GM18868 (cell line): Measurements from ENCODE around the gene RNF123.

Experiments
- ATAC-seq: cut with Tn5 transposase; IDR thresholded peaks from one replicate; pipeline ENCODE4 v1.9.1; 2021; ENCODE audit warnings: mild to moderate bottlenecking, moderate library complexity; ENCODE audit not compliant: unreplicated experiment

The RNF123 gene

DNA sequence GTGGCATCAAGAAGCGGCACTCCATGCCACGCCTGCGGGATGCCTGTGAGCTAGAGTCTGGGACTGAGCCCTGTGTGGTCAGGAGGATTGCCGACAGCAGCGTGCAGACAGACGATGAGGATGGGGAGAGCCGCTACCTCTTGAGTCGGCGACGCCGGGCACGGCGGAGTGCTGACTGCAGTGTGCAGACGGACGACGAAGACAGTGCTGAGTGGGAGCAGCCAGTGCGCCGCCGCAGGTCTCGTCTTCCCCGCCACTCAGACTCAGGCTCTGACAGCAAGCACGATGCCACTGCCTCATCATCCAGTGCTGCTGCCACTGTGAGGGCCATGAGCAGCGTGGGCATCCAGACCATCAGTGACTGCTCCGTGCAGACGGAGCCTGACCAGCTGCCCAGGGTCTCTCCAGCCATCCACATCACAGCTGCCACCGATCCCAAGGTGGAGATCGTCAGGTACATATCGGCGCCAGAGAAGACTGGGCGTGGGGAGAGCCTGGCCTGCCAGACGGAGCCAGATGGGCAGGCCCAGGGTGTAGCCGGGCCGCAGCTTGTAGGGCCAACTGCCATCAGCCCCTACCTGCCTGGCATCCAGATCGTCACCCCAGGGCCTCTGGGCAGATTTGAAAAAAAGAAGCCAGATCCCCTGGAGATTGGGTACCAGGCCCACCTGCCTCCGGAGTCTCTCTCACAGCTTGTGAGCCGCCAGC is 32.0 kb upstream of the RNF123 start:
- no peak for ATAC-seq

DNA sequence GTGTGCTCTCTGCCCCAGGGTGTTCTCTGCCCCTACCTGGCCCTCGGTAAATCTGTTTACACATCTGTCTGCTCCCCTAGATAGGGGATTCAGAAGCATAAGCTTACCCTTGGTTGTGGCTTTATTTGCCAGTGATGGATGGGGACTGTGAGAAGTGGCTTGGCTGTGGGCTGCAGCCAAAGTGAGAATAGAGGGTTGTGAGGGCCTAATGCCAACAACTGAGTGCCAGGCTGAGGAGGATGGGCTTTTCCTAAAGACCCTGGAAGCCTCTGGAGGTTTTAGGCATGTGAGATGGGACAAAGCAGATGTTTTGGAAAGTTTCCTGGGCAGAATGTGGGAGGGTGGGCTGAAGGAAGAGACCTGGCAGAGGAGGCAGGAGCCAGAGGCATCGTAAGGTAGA is 30.6 kb upstream of the RNF123 start:
- ATAC-seq: no peak

DNA sequence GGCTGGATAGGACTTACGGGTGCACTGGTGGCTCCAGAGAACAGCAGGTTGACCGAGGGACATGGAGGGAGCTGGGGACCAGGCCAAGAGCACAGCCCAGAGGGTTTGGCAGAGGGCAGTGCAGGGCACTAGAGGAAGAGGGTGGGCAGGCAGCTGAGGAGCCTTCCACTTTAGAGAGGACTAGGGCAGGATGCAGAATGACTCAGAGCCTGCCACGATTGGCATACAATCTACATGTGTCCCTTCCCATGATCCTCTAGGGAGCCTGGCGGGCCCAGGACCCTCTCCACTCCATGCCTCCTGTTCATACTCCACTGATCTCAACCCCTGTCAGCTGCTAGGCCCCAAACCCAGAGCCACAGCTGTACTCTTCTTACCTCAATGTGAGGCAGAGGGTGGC is 29.6 kb upstream of the RNF123 start:
- ATAC-seq: no peak

DNA sequence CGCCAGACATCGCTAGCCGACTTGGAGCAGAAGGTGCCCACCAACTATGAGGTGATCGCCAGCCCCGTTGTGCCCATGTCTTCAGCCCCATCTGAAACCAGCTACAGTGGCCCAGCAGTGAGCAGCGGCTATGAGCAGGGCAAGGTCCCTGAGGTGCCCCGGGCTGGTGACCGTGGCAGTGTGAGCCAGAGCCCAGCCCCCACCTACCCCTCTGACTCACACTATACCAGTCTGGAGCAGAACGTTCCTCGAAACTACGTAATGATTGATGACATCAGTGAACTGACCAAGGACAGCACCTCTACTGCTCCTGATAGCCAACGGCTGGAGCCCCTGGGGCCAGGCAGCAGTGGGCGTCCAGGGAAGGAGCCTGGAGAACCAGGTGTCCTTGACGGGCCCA is 28.1 kb upstream of the RNF123 start:
- no peak for ATAC-seq

DNA sequence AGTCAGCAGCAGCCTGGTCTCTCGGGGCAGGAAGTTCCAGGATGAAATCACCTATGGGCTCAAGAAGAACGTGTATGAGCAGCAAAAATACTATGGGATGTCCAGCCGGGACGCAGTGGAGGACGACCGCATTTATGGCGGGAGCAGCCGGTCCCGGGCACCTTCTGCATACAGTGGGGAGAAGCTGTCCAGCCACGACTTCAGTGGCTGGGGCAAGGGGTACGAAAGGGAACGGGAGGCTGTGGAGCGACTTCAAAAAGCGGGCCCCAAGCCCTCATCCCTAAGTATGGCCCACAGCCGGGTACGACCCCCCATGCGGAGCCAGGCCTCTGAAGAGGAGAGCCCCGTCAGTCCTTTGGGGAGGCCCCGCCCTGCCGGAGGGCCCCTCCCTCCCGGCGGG is 27.3 kb upstream of the RNF123 start:
- no peak for ATAC-seq

DNA sequence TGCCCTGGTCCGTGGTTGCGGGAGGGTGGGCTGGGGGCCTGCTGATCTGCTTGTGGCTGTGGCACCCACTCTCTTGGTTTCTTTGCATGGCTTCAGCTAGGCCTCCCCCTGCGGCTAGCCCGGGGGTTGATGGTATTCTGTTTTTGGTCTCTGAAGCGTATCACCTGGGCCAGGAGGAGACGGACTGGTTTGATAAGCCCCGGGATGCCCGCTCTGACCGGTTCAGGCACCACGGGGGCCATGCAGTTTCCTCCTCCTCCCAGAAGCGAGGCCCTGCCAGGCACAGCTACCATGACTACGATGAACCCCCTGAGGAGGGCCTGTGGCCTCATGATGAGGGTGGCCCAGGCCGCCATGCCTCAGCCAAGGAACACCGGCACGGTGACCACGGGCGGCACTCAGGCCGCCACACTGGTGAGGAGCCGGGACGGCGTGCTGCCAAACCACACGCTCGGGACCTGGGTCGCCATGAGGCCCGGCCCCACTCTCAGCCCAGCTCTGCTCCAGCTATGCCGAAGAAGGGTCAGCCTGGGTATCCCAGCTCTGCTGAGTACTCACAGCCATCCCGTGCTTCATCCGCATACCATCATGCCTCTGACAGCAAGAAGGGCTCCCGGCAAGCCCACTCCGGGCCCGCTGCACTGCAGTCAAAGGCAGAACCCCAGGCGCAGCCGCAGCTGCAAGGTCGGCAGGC is 26.5 kb upstream of the RNF123 start:
- ATAC-seq: no peak

DNA sequence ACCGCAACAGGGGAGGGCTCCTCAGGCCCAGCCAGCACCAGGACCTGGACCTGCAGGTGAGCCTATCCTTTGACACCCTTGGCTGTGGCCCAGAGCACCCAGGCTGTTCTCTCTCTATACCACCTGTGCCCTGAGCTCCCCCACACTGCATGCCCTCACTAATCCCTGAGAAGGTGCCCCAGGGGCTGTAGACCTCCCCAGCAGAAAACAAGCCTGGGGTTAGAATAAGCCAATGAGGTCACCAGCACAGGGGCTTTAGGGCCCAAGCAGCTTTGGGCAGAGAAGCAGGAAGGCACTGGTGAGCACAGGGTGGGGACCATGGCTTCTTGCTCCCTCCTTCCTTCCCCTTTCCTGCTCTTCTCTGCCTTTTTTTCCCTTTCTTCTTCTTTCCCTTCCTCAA is 25.5 kb upstream of the RNF123 start:
- no peak for ATAC-seq

DNA sequence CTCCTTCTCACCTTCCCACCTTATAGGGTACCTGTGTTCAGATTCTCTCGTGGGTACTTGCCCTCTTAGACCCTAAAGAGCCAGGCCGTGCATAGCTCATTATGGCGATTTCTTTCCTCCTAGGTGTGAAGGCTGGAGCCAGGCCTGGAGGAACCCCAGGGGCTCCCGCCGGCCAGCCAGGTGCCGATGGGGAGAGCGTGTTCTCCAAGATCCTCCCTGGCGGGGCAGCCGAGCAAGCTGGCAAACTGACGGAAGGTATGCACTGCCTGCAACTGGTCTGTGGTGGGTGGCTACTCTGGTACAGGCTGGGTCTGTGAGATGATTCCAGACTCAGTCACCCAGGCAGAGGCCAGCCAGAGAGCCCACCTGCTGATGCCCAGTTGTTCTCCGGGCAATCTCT is 25.1 kb upstream of the RNF123 start:
- no peak for ATAC-seq

DNA sequence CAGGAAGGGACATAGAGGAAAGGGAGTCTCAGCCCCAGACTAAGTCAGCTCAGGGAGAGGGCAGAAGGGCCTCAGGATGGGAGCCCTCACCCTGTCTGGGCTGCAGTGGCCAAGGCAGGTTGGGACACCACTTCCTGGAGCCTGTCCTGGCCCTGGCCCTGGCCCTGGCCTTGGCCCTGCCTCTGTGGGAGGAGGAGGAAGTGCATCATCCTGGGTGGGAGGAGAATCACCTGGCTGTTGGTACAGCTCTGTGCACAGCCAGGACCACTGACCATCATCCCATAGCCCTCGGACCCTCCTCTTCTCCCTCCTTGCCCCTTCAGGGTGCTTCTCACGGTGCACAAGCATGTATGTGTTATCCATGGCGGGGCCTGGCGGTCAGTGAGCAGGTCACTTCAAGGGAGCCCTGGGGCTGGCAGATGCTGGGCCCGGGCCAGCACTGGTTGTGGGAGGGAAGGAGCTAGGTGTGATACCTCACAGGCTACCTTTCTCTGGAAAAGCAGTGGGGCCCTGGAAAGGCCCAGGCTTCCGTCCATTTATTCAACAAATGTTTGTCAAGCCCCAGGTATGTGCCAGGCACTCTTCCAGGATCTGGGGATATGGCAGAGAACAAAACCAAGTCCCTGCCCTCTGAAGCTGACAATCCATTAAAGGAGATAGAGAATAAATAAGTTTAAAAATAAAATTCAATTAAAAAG is 23.4 kb upstream of the RNF123 start:
- no peak for ATAC-seq

DNA sequence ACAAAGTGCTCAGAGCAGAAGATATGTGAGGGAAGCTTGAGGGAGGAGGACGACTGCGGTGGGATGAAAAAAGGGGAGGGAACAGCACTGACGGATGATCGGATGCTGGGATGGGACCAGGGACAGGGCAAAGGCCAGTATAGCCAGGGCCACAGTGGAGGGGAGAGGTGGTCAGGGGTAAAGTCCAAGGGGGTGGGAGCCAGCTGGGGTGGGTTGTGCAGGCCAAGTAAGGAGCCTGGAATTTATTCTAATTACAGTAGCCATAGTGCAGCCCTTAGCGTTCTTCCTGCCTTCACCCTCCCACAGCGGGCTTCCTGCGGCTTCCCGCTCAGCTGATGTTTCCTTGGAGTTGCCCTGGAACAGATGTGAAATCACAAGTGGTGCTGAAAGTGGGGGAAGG is 22.8 kb upstream of the RNF123 start:
- no peak for ATAC-seq

DNA sequence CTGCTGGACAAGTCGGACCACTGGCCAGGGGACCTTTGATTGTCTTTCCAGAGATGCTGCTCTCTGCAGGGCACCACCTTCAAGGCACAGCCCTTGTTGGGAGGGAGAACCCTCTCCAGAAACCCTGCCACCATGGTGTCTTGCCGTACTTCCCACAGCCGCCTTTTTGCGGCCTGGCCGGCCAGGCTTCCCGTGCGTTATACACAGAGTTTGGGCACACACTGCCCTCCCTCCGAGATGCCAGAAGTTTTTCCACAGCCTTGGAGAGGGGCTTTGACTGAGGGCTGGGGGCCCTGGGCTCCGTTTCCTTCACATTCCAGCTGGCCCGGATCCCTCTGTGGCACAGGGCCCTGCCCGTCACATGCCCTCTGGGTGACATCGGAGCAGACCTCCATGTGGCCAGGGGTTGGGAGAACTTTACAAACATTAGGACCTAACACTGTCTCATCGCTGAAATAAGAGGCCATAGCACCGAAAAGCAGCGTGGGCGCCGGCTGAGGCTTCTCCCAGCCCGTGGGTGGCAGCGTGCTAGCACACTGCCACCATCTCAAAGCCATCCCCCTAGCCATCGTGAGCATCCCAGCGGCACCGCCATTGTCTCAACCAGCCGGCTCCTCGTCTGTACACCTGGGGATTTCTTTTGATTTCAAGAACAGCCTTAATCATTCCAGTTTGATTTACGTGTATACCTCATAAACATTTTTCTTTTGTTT is 21.5 kb upstream of the RNF123 start:
- no peak for ATAC-seq

DNA sequence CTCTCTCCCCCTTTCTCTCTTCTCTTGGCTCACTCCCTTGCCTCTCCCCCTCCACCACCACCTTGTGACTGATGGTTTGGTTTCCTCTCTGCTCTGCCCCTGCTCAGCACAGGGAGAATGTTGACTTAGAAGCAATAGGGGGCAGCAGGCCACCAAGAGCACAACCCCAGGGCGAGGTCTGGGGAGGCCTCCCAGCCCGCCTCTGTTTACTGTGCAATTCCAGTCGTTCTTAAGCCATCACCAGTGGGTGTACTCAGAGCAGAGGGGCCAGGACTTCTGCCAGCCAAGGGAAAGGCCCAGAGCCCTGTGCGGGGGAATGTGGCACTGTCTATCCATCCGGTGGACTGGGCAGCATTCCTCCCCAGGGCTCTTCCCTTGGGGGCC is 21.0 kb upstream of the RNF123 start:
- ATAC-seq: no peak

DNA sequence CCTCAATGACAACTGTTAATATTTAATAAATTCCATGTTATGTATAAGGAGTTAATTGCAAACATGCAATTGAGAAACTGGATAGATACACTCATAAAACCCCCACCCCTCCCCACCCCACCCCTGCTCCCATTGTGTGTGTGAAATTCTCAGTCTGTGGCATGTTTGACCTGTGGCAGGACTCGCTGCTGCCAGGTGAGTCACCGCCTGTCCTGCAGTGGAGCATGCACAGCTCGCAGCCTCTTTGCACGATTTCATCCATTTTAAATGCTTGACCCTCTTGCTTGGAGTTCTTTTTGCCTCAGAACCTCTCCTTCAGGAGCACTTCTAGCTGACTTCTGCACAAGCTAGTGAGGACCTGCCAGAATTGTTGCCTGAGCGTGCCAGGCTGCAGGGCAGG is 20.5 kb upstream of the RNF123 start:
- ATAC-seq: no peak

DNA sequence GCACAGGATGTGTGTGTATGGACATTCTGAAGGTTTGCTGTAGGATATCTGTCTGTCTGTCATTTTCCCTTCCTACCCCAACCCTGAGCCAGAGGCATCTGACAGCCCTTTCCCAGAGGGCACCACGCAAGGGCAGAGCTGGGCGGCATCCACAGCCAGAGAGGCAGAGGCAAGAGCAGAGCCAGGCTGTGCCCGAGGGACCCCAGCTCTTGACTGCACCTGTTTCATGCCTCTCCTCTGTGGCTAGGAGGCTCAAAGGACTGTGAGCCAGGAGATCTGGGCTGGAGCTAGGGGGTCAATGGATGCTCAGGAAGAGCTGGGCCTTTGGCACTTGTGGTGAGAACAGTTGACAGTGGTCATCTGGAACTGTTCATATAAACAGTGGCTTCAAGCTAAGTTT is 20.0 kb upstream of the RNF123 start:
- no peak for ATAC-seq

DNA sequence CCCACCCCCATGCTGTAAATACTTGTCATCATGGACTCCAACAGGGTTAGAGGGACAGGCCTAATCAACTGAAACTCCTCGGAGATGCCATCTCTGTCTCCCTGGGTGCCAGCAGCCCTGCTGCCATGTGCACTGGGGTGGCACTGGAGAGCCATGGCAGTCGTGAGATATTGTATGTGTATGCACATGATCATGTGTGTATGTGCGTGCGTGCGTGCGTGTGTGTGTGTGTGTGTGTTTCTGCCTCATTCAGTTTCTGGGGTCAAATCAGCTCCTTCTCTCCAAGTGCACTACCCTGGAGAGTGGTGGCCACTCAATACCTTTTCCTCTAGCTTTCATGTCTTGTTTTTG is 18.4 kb upstream of the RNF123 start:
- no peak for ATAC-seq

DNA sequence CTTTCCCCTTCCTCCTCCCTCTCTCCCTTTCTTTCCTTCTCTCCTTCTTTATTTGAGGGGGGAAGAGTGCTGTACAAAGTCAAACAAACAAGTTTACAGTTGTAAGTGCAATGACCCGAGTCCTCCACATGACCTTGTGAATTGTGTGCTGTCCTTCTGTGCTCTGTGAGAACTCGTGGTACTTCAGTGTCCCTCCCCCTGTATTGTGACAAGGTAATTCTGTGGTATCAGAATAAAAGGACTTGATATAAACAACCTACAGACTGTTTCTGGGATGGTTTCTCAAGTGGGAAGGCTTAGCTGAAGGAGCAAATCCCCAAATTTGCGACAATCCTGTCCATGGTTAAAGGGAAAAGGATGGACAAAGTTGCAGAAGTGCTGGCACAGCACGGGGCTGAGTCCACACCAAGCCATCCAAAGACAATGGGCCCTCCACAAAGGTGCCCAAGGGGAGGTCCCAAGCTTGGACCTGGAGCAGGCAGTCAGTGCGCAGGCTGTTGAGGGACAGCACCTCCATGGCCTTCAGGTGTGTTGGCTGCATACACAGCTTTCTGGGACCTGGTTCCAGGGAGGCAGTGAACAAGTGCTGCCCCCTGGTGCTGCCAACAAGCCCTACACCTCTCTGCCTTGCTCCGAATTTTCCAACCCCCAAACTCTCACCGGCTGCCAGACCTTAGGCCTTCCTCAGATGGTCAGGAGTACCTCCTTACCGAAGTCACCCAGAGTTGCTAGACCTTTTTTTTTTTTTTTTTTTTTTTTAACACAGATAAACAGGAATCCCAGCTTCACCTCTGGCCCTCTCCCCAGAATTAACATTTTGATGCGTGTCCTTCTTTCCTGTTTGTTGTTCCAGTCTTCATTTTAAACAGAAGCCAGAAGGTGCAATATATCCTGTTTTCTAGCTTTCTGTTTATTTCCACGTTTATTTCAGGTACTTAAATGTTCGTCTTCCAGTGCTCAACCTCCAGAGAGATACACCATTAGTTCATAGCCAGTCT is 17.8 kb upstream of the RNF123 start:
- no peak for ATAC-seq

DNA sequence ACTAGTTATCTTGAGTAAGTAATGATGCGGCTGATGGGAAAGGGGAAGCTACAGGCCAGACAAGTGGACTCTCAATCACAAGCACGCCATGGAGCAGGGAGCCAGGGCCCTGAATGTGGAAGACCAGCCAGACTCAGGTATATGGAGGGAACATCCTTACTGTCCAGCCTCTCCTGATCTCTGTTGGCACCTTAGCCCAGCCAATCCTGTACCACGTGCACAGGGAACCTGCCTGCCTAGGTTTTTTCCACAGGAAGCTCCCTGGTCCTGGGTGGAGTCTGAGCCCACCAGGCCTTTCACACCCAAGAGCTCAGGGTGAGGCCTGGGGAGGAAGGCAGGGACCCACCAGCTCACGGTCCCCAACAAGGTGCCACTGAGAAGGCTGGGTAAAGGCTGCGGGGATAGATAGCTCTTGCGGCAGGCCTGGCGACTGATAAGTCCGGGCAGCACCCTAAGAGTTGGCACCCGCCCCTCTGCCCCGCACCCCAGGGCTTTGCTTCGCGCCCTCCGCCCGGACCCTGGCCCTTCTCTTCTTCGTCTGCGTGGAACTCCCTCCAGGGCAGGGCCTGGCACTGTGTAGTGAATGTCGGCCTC is 16.1 kb upstream of the RNF123 start:
- no peak for ATAC-seq

DNA sequence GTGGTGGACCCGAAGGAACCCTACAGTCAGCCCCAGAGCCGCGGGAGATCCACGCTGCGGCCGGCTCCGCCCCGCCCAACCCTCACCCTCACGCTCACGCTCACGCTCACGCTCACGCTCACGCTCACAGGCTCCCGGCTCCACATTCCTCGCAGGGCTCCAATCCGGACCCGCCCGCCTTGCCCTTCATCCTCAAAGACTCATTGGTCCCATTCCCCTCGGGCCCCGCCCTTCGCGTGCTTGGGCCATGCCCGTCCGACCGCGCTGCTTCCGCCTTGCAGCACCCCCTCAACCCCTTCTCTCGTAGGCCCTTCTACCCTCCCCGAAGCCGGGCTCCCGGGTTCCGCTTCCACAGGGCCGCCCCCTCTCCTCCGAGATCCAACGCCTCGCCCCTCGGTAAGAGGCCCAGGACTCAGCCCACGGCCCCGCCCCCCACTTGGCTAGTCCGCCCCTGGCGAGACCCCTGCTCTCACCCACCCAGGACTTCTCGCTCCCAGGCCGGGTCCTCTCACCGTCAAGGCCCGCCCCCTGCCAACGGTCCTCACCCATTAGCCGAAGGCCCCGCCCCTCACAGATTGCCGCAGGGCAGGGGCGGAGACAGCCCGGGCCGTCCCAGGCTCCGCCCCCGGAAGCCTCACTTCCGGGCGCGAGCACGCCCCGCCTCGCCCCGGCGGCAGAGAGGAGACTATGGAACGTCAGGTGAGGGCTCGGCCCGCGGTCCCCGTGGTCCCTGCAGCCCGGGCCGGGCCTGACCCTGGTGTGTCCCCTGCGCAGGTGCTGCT is 15.5 kb upstream of the RNF123 start, which contains the start of gene APEH:
Gene APEH, plus strand, starts transcription at position 637 of the 782 bp plus-strand sequence. Its CDS starts 51 bp downstream, at position 688.
- ATAC-seq: peak; percentile 81

DNA sequence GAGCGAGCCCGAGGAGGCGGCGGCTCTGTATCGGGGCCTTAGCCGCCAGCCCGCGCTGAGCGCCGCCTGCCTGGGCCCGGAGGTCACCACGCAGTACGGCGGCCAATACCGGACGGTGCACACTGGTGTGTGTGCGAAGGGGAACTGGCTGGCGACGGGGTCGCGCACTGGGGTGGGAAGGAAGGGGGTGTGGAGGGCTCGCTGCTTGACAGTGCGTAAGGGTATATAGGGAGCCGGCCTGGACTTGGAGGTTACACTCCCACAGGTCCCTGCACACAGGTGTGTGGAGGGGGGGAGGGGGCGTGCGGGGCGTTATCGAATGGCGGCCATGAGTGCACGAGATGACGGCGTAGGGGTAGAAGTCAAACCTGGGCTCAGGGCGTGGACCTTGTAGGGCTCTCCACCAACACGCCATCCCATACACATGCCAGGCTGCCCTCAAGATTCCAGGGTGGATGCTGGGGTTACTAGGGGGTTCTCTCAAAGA is 14.8 kb upstream of the RNF123 start:
- ATAC-seq: peak; percentile 18
